ENCODE data around the gene NEK8. TPM values are rescaled to one million over a fixed set of nuclear protein-coding genes. Genes with fewer than 3 reads are reported as not detected.

NEK8 gene
- total and polyA plus RNA-seq, 12 donors = 0.38 to 2.8 (median 1.1) TPM

DNA sequence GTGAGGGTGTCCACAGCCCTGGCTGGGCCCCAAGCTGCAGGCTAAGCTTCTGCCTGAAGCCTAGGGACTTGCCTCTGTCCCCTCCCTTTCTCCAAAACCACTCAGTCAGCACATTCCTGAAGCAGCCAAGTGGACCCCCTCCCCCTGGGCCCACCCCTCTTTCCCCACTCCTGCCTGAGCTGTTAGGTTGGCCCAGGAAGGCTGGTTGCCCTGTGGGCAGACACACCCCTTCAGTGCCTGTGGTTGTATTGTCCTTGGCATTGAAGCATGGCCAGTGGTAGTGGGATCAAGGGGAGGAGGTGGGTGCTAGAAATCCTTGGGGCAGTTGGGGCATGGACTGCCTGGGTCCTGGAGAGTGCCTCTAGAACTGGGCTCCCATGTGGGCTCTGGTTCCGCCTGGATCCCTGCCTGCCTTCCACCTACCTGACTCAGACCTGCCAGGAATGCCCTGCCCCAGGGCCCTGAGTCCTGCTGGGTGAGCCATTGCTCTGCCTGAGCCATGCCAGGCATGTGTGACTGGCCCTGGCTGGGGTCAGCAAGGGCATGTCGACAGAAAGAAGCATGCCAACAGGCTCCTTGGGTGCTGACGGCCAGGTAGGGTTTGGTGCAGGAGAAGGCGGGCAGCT is 17.3 kb downstream of the NEK8 start:
- Histone ChIP-seq H3K4me3 (peak overlapping the region in 6 of 10 donors; percentile 35 to 88 (median 75)), H3K27ac (peak overlapping the region in 5 of 10 donors; percentile 75 to 90 (median 86)), H3K4me1 (peaks cover 6 to 73% (median 47%) of the 10 kb centered on the region in 9 donors), H3K36me3 (peaks cover 0 to 35% (median 0%) of the 10 kb centered on the region in 9 donors), H3K27me3 (peaks cover 0 to 5% (median 0%) of the 10 kb centered on the region in 7 donors), H3K9me3 (no peaks in the 10 kb centered on the region)
- TF ChIP-seq, protein P1, sequence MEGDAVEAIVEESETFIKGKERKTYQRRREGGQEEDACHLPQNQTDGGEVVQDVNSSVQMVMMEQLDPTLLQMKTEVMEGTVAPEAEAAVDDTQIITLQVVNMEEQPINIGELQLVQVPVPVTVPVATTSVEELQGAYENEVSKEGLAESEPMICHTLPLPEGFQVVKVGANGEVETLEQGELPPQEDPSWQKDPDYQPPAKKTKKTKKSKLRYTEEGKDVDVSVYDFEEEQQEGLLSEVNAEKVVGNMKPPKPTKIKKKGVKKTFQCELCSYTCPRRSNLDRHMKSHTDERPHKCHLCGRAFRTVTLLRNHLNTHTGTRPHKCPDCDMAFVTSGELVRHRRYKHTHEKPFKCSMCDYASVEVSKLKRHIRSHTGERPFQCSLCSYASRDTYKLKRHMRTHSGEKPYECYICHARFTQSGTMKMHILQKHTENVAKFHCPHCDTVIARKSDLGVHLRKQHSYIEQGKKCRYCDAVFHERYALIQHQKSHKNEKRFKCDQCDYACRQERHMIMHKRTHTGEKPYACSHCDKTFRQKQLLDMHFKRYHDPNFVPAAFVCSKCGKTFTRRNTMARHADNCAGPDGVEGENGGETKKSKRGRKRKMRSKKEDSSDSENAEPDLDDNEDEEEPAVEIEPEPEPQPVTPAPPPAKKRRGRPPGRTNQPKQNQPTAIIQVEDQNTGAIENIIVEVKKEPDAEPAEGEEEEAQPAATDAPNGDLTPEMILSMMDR (IDR thresholded peaks at IDR 0.05) = no peak
- DNase-seq (no peak), ATAC-seq (no peak)
- WGBS, 2 donors = 80 to 81% methylated on average over 4 of the region's 4 CpGs
- intact Hi-C loops (cut with DNase I) = loop anchor here in 2 of 10 donors (2.0 kb wide), 1 partner anchor 17 kb away; the partner anchor contains the start of gene NEK8 (in 2 of the 2)

DNA sequence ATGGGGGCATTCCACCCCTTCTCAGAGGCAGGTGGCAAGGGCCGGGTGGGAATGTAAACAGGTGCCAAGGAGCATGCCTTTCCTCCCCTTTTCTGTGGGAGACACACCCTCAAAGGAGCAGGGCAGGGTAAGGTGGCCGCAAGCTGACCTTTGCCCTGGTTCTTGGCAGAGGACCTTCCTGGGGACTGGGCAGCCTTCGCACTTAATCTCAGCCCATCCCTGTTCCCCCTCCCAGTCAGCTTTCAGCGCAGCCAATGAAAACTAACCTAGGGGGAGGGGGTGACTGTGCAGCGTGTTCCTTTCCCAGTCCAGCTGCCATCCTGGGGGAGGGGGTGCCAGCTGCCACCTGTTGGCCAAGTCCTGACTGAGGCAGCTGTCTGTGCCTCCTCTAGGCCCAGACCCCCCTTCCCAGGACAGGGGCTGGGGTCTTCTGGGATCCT is 18.0 kb downstream of the NEK8 start:
- Histone ChIP-seq H3K9me3 (no peaks in the 10 kb centered on the region), H3K4me3 (no peak overlapping the region), H3K4me1 (peaks cover 6 to 67% (median 47%) of the 10 kb centered on the region in 9 donors), H3K36me3 (peaks cover 0 to 39% (median 0%) of the 10 kb centered on the region in 9 donors), H3K27me3 (peaks cover 0 to 5% (median 0%) of the 10 kb centered on the region in 7 donors), H3K27ac (peak overlapping the region in 2 of 10 donors; percentile 19 to 86)
- TF ChIP-seq, protein P1 (IDR thresholded peaks at IDR 0.05) = no peak
- no peak for ATAC-seq
- 60 to 72% methylated on average over 5 of the region's 5 CpGs for WGBS, 2 donors
- intact Hi-C loops (cut with DNase I) = no loop called here
- no peak for DNase-seq

DNA sequence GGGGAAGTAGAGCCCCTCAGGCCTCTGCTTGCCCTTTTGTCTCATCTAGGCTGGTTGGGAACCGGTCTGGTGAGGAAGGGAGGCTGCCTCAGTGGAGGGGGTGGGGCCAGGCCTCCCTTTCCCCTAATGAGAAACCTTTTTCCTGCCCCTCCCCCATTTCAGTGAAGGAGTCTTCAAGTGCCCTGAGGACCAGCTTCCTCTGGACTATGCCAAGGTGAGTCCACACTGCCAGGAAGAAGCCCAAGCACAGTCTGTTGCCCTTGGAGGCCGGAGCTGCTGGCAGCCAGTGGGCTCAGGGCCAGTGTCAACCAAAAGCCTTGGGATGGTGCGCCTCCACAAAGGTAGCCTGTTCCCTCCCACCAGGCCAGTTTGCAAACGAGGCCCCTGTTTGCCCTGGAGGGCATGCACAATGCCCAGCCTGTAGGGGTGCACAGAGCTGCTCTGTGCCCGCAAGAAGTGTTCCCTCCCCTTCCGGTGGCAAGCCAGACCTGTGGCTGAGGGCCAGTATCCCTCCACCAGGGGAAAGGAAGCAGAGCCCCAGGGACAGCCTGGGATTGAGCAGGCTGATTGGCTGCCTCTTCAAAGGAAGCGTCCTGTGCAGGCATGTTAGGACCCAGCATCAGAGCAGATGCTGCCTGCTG is 18.6 kb downstream of the NEK8 start:
- Histone ChIP-seq H3K27ac (peak overlapping the region in 2 of 10 donors; percentile 19 to 86), H3K36me3 (peaks cover 0 to 40% (median 0%) of the 10 kb centered on the region in 9 donors), H3K4me3 (no peak overlapping the region), H3K27me3 (peaks cover 0 to 5% (median 0%) of the 10 kb centered on the region in 7 donors), H3K9me3 (no peaks in the 10 kb centered on the region), H3K4me1 (peaks cover 6 to 62% (median 47%) of the 10 kb centered on the region in 9 donors)
- DNase-seq (no peak), ATAC-seq (no peak)
- WGBS, 2 donors = 61% methylated on average over 7 of the region's 7 CpGs
- intact Hi-C loops (cut with DNase I) = no loop called here
- TF ChIP-seq, protein P1 (IDR thresholded peaks at IDR 0.05) = no peak

DNA sequence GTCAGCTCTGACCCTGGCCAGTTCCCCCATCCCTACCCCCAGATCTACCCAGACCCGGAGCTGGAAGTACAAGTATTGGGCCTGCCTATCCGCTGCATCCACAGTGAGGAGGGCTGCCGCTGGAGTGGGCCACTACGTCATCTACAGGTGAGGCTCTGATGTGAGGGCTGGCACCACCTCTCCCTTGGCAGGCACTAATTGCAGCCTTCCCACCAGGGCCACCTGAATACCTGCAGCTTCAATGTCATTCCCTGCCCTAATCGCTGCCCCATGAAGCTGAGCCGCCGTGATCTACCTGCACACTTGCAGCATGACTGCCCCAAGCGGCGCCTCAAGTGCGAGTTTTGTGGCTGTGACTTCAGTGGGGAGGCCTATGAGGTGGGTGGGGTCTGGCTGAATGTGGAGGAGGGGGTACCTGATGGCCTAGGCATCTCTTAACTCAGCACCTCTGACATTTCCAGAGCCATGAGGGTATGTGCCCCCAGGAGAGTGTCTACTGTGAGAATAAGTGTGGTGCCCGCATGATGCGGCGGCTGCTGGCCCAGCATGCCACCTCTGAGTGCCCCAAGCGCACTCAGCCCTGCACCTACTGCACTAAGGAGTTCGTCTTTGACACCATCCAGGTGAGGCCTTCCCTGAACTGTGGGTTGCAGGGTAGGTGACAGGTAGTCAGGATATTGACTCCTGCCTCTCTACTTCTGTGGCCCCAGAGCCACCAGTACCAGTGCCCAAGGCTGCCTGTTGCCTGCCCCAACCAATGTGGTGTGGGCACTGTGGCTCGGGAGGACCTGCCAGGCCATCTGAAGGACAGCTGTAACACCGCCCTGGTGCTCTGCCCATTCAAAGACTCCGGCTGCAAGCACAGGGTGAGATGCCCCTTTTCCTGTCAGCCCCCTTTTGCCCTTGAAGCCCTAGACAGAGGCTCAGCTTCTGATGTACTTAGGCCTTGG is 19.5 kb downstream of the NEK8 start:
- Histone ChIP-seq H3K36me3 (peaks cover 0 to 40% (median 0%) of the 10 kb centered on the region in 9 donors), H3K27me3 (peaks cover 0 to 5% (median 0%) of the 10 kb centered on the region in 7 donors), H3K27ac (no peak overlapping the region), H3K9me3 (no peaks in the 10 kb centered on the region), H3K4me1 (peaks cover 6 to 56% (median 47%) of the 10 kb centered on the region in 9 donors), H3K4me3 (no peak overlapping the region)
- TF ChIP-seq, protein P1 (IDR thresholded peaks at IDR 0.05) = no peak
- ATAC-seq = no peak
- 91 to 96% methylated on average over 18 of the region's 18 CpGs for WGBS, 2 donors
- intact Hi-C loops (cut with DNase I) = no loop called here
- no peak for DNase-seq
